ENCODE measurements around the gene ZBTB16. TPM values are rescaled to one million over a fixed set of nuclear protein-coding genes. Genes with fewer than 3 reads are reported as not detected.

The ZBTB16 gene
- total and polyA plus RNA-seq, 2 of the 13 experiments (the other 11 are each of a cell fraction or from before 2014, with no cell fraction given), result not detected

GRCh38 chr11:114209904-114210303 lies 150.4 kb downstream of the ZBTB16 start (continued):
- TF ChIP-seq EP300 (IDR thresholded peaks at IDR 0.05; ENCODE audit: low read depth in 2 of 2, low read length in 2 of 2) (peak in 1 of 2 experiments; percentile 53; a peak in 2 of 4 replicates), EP300 (CRISPR knock-in tag; IDR thresholded peaks at IDR 0.05; ENCODE audit: borderline replicate concordance) (no peak), CEBPB (IDR thresholded peaks at IDR 0.05; ENCODE audit: borderline replicate concordance, low read depth, low read length) (0 out of 2 replicates have a peak, but pooled peaks have one; percentile 16), RXRB (CRISPR knock-in tag; IDR thresholded peaks at IDR 0.05; ENCODE audit: borderline replicate concordance) (0 out of 2 replicates have a peak, but pooled peaks have one; percentile 26), AFF4 (CRISPR knock-in tag; IDR thresholded peaks at IDR 0.05) (no peak), ZNF646 (CRISPR knock-in tag; IDR thresholded peaks at IDR 0.05) (peak; percentile 85), POGZ (CRISPR knock-in tag; IDR thresholded peaks at IDR 0.05) (0 out of 2 replicates have a peak, but pooled peaks have one; percentile 19), PAXIP1 (CRISPR knock-in tag; conservative IDR thresholded peaks at IDR 0.05) (peak; percentile 79), NR2F6 (IDR thresholded peaks at IDR 0.05) (no peak; the same call in none of the 2 replicates), NR2F6 (CRISPR knock-in tag; IDR thresholded peaks at IDR 0.05) (peak; percentile 56; the same call in 1 of the 2 replicates), ZBTB14 (CRISPR knock-in tag; IDR thresholded peaks at IDR 0.05) (peak; percentile 82), HDAC1 (CRISPR knock-in tag; IDR thresholded peaks at IDR 0.05) (peak; percentile 43; the same call in 1 of the 2 replicates), ZMYM4 (CRISPR knock-in tag; IDR thresholded peaks at IDR 0.05) (peak; percentile 51; the same call in 1 of the 2 replicates), KDM2A (CRISPR knock-in tag; IDR thresholded peaks at IDR 0.05; ENCODE audit: borderline replicate concordance, low read depth) (0 out of 2 replicates have a peak, but pooled peaks have one; percentile 32), HNF4A (CRISPR knock-in tag; IDR thresholded peaks at IDR 0.05) (peak; percentile 84)

Measured in HepG2 (cell line).